Esophagus squamous epithelium (tissue), 4 donors: ENCODE results near the gene MEIKIN.

Experiments
- POLR2A ChIP-seq, 4 donors: fragments of 450-650 bp; IDR thresholded peaks; one replicate each; pipeline ENCODE4 v1.6.1; 2017; ENCODE audit warnings: antibody characterized with exemption in 4 of 4, mild to moderate bottlenecking in 4 of 4, moderate library complexity in 3 of 4
- TF ChIP-seq, protein P1 (sequence below), 6 experiments: fragments of 450-650 bp in 4 of 6; fragments of 200-600 bp in 2 of 6; sonication (generic) in 2 of 6; IDR thresholded peaks; one replicate each; pipeline ENCODE4 v1.5.1; 2016 to 2019; ENCODE audit warnings: antibody characterized with exemption in 6 of 6, mild to moderate bottlenecking in 4 of 6, moderate library complexity in 4 of 6

DNA sequence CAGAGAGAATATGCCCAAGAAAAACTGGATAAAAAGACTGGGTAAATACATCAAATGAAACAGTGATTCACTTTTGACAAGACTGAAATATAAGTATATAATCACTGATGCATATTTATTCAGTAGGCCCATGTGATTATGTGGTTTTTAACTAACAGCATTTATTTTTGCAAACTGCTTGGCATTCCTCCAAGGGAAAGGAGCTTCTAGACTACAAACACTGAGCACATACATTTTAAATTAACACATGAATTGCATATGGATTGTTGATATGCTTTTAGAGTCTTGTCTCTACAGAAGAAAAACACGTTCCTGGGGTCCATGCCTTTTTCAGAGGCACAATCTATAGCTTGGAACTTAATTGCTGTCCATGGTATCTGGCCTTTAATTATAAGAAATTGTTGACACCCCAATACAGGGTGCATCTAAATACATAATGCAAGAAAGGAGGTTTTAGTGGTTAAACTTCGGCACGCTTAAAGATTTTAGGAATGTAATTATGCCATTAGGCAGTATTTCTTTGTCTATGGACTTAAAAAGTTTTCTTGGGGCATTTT, 6.9 kb upstream of the MEIKIN start:
- TF ChIP-seq, protein P1, sequence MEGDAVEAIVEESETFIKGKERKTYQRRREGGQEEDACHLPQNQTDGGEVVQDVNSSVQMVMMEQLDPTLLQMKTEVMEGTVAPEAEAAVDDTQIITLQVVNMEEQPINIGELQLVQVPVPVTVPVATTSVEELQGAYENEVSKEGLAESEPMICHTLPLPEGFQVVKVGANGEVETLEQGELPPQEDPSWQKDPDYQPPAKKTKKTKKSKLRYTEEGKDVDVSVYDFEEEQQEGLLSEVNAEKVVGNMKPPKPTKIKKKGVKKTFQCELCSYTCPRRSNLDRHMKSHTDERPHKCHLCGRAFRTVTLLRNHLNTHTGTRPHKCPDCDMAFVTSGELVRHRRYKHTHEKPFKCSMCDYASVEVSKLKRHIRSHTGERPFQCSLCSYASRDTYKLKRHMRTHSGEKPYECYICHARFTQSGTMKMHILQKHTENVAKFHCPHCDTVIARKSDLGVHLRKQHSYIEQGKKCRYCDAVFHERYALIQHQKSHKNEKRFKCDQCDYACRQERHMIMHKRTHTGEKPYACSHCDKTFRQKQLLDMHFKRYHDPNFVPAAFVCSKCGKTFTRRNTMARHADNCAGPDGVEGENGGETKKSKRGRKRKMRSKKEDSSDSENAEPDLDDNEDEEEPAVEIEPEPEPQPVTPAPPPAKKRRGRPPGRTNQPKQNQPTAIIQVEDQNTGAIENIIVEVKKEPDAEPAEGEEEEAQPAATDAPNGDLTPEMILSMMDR (IDR thresholded peaks at IDR 0.05) = no peak
- TF ChIP-seq POLR2A (IDR thresholded peaks at IDR 0.05) = no peak
